Suprapubic skin (tissue), 4 donors: ENCODE data around the gene IL18R1. TPM values are rescaled to one million over a fixed set of nuclear protein-coding genes. Genes with fewer than 3 reads are reported as not detected.
"Not testable (repeated sequence)": the region's sequence is repeated elsewhere in the genome, so short reads cannot be mapped to it uniquely, and the experiment has no call there.

Source experiments
- DNase-seq, 2 donors: peaks; one replicate each; pipeline ENCODE4 v3.0.0-alpha.2; 2019; ENCODE audit warnings: low spot score in 2 of 2
- H3K27ac ChIP-seq: fragments of 200-600 bp; sonication (generic); one replicate; pipeline ENCODE4 v1.5.1; 2019
- H3K27me3 ChIP-seq: fragments of 200-600 bp; sonication (generic); one replicate; pipeline ENCODE4 v1.5.1; 2019
- H3K36me3 ChIP-seq: fragments of 200-600 bp; sonication (generic); one replicate; pipeline ENCODE4 v1.5.1; 2019
- H3K4me1 ChIP-seq: fragments of 200-600 bp; sonication (generic); one replicate; pipeline ENCODE4 v1.5.1; 2019
- H3K4me3 ChIP-seq: fragments of 200-600 bp; sonication (generic); one replicate; pipeline ENCODE4 v1.5.1; 2019; ENCODE audit warnings: mild to moderate bottlenecking
- H3K9me3 ChIP-seq: fragments of 200-600 bp; sonication (generic); one replicate; pipeline ENCODE4 v1.5.1; 2019
- CTCF ChIP-seq, 2 donors: fragments of 200-600 bp in 1 of 2; fragments of 450-650 bp in 1 of 2; sonication (generic) in 1 of 2; IDR thresholded peaks; one replicate each; pipeline ENCODE4 v1.5.1; 2016 to 2019; ENCODE audit warnings: antibody characterized with exemption in 2 of 2, mild to moderate bottlenecking in 1 of 2, moderate library complexity in 1 of 2
- EP300 ChIP-seq: sonication (generic); formaldehyde crosslinking; IDR thresholded peaks from one replicate; pipeline ENCODE4 v1.6.1; 2017; ENCODE audit warnings: antibody characterized with exemption
- POLR2A ChIP-seq, 2 donors: fragments of 450-650 bp; IDR thresholded peaks; one replicate each; pipeline ENCODE4 v1.6.1; 2017; ENCODE audit warnings: antibody characterized with exemption in 2 of 2, mild to moderate bottlenecking in 2 of 2, moderate library complexity in 2 of 2
- POLR2AphosphoS5 ChIP-seq, 3 donors: sonication (generic); formaldehyde crosslinking; IDR thresholded peaks; one replicate each; pipeline ENCODE4 v1.6.1; 2017; ENCODE audit warnings: antibody characterized with exemption in 3 of 3
- WGBS: methylation state at CpG from one replicate; pipeline ENCODE4 v1.1.5; 2018; 5-methylcytosine and 5-hydroxymethylcytosine counted together
- total RNA-seq, 4 donors: library from RNA; depleted of rRNA; stranded (reverse); fragments of >200 nt; gene quantifications; one replicate each; pipeline ENCODE4 v1.1.0, GENCODE V29; 2016

Gene IL18R1
- total RNA-seq, 4 donors from 2014 or later, result 0.89 to 7.2 (median 2.2) TPM

- Histone ChIP-seq H3K27ac (no peak overlapping the region), H3K4me3 (no peak overlapping the region), H3K9me3 (no peaks in the 10 kb centered on the region), H3K4me1 (no peaks in the 10 kb centered on the region), H3K27me3 (no peaks in the 10 kb centered on the region), H3K36me3 (no peaks in the 10 kb centered on the region)
- DNase-seq, result no peak
- 55% methylated on average over 6 of the region's 6 CpGs for WGBS
- no peak for TF ChIP-seq POLR2A (IDR thresholded peaks at IDR 0.05)
- TF ChIP-seq EP300, result no peak
- TF ChIP-seq CTCF (IDR thresholded peaks at IDR 0.05), result no peak
- TF ChIP-seq POLR2AphosphoS5 (IDR thresholded peaks at IDR 0.05), result no peak
These were observed 33.5 kb upstream of the IL18R1 start for GRCh38 chr2:102321941-102322719.

- WGBS, result 94% methylated on average over 2 of the region's 5 CpGs
- DNase-seq, H3K4me3 ChIP-seq, H3K27me3 ChIP-seq, H3K27ac ChIP-seq, H3K36me3 ChIP-seq, H3K9me3 ChIP-seq, H3K4me1 ChIP-seq: not testable (repeated sequence)
These were observed 30.7 kb upstream of the IL18R1 start for GRCh38 chr2:102324914-102325313.

- Histone ChIP-seq H3K9me3 (no peaks in the 10 kb centered on the region), H3K4me3 (no peak overlapping the region), H3K4me1 (peaks cover 2% of the 10 kb centered on the region), H3K36me3 (no peaks in the 10 kb centered on the region), H3K27ac (no peak overlapping the region), H3K27me3 (no peaks in the 10 kb centered on the region)
- TF ChIP-seq POLR2AphosphoS5 (IDR thresholded peaks at IDR 0.05) (no peak), EP300 (no peak), POLR2A (IDR thresholded peaks at IDR 0.05) (no peak), CTCF (IDR thresholded peaks at IDR 0.05) (no peak)
- WGBS, result 65% methylated on average over 5 of the region's 5 CpGs
- no peak for DNase-seq
These were observed 24.1 kb upstream of the IL18R1 start for GRCh38 chr2:102331311-102331980.

GRCh38 chr2:102334486-102334885, 21.1 kb upstream of the IL18R1 start:
- no peak for DNase-seq
- H3K9me3 ChIP-seq, result no peaks in the 10 kb centered on the region
- peaks cover 12% of the 10 kb centered on the region for H3K4me1 ChIP-seq
- H3K27ac ChIP-seq, result no peak overlapping the region
- H3K27me3 ChIP-seq, result no peaks in the 10 kb centered on the region
- TF ChIP-seq POLR2A (IDR thresholded peaks at IDR 0.05) (no peak), POLR2AphosphoS5 (IDR thresholded peaks at IDR 0.05) (no peak), EP300 (no peak)
- no peak overlapping the region for H3K4me3 ChIP-seq
- WGBS, result 92% methylated on average over 1 of the region's 1 CpG
- H3K36me3 ChIP-seq, result no peaks in the 10 kb centered on the region

GRCh38 chr2:102335871-102336366, 19.7 kb upstream of the IL18R1 start:
- no peak overlapping the region for H3K27ac ChIP-seq
- no peaks in the 10 kb centered on the region for H3K27me3 ChIP-seq
- no peak overlapping the region for H3K4me3 ChIP-seq
- H3K36me3 ChIP-seq, result no peaks in the 10 kb centered on the region
- 84% methylated on average over 8 of the region's 8 CpGs for WGBS
- peaks cover 12% of the 10 kb centered on the region for H3K4me1 ChIP-seq
- TF ChIP-seq POLR2AphosphoS5 (IDR thresholded peaks at IDR 0.05), result no peak
- TF ChIP-seq CTCF (IDR thresholded peaks at IDR 0.05), result no peak
- no peak for TF ChIP-seq POLR2A (IDR thresholded peaks at IDR 0.05)
- TF ChIP-seq EP300, result no peak
- DNase-seq, result no peak
- no peaks in the 10 kb centered on the region for H3K9me3 ChIP-seq

GRCh38 chr2:102336502-102336945, 19.1 kb upstream of the IL18R1 start:
- 49% methylated on average over 3 of the region's 3 CpGs for WGBS
- no peak for DNase-seq
- Histone ChIP-seq H3K9me3 (no peaks in the 10 kb centered on the region), H3K4me1 (peaks cover 12% of the 10 kb centered on the region), H3K27me3 (no peaks in the 10 kb centered on the region), H3K4me3 (no peak overlapping the region), H3K36me3 (no peaks in the 10 kb centered on the region), H3K27ac (no peak overlapping the region)
- TF ChIP-seq CTCF (IDR thresholded peaks at IDR 0.05) (no peak), EP300 (no peak), POLR2AphosphoS5 (IDR thresholded peaks at IDR 0.05) (no peak), POLR2A (IDR thresholded peaks at IDR 0.05) (no peak)
